ENCODE measurements around the gene UBE2L3. TPM values are rescaled to one million over a fixed set of nuclear protein-coding genes. Genes with fewer than 3 reads are reported as not detected.

UBE2L3 gene
- total and polyA plus RNA-seq, 3 experiments from 2014 or later: 74.3 to 109 (median 80.2) TPM

GRCh38 chr22:21661991-21662390 is 94.5 kb downstream of the UBE2L3 start:
- Histone ChIP-seq H3K27ac (ENCODE audit: low read depth, low read length) (no peak overlapping the region), H3K4me1 (ENCODE audit: insufficient read depth, low read length) (peaks cover 18% of the 10 kb centered on the region), H3K36me3 (ENCODE audit: insufficient read depth, low read length) (no peaks in the 10 kb centered on the region), H3K4me3 (ENCODE audit: low read length) (no peak overlapping the region), H3K27me3 (ENCODE audit: insufficient read depth, low read length, poor library complexity, severe bottlenecking) (no peaks in the 10 kb centered on the region), H3K9me3 (ENCODE audit: low read length) (no peaks in the 10 kb centered on the region)
- no peak for DNase-seq
- Mint-ChIP-seq H3K9me3 (no peaks in the 10 kb centered on the region), H3K27me3 (no peaks in the 10 kb centered on the region), H3K4me3 (peak overlapping the region in 3 of 7 donors; percentile 15 to 64 (median 28)), H3K27ac (peak overlapping the region in 1 of 8 donors; percentile 71), H3K36me3 (peaks cover 0 to 8% (median 0%) of the 10 kb centered on the region in 3 donors), H3K4me1 (peaks cover 12 to 27% (median 17%) of the 10 kb centered on the region in 3 donors)
- ChIA-PET CTCF (interaction anchor here (1.5 kb wide), 1 partner anchor 15 kb away, joined by 4 read pairs; no protein-coding TSS in a partner anchor), POLR2A (no interaction called here)

DNA sequence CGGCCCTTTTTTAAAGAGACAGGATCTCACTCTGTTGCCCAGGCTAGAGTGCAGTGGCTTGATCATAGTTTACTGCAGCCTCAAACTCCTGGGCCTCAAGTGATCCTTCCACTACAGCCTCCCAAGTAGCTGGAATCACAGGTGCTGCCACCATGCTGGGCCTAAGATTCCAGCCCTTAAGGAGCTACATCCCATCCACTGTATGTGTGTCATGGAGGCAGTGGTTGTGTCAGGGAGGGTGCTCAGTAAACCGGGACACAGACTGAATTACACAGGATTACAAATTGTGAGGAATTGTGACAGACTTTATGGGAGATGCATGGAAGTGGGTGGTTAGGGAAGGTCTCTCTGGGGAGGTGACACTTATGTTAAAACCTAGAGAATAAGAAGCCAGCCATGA is 96.2 kb downstream of the UBE2L3 start:
- Mint-ChIP-seq H3K9me3 (no peaks in the 10 kb centered on the region), H3K27me3 (no peaks in the 10 kb centered on the region), H3K4me3 (peak overlapping the region in 6 of 7 donors; percentile 15 to 88 (median 55)), H3K27ac (peak overlapping the region in 2 of 8 donors; percentile 8 to 51), H3K4me1 (peaks cover 21 to 32% (median 23%) of the 10 kb centered on the region in 3 donors), H3K36me3 (peaks cover 0 to 12% (median 0%) of the 10 kb centered on the region in 3 donors)
- no peaks in the 10 kb centered on the region for H3K9me3 ChIP-seq (ENCODE audit: low read length)
- POLR2A ChIA-PET: no interaction called here
- H3K4me3 ChIP-seq (ENCODE audit: low read length): no peak overlapping the region
- peaks cover 15% of the 10 kb centered on the region for H3K4me1 ChIP-seq (ENCODE audit: insufficient read depth, low read length)
- CTCF ChIA-PET: interaction anchor here (1.5 to 3.5 kb wide), 2 partner anchors 17 to 34 kb away, joined by 4 to 13 read pairs; partner anchors contain the start of gene YDJC
- no peak for DNase-seq
- no peaks in the 10 kb centered on the region for H3K27me3 ChIP-seq (ENCODE audit: insufficient read depth, low read length, poor library complexity, severe bottlenecking)
- H3K27ac ChIP-seq (ENCODE audit: low read depth, low read length): no peak overlapping the region
- H3K36me3 ChIP-seq (ENCODE audit: insufficient read depth, low read length): no peaks in the 10 kb centered on the region

DNA sequence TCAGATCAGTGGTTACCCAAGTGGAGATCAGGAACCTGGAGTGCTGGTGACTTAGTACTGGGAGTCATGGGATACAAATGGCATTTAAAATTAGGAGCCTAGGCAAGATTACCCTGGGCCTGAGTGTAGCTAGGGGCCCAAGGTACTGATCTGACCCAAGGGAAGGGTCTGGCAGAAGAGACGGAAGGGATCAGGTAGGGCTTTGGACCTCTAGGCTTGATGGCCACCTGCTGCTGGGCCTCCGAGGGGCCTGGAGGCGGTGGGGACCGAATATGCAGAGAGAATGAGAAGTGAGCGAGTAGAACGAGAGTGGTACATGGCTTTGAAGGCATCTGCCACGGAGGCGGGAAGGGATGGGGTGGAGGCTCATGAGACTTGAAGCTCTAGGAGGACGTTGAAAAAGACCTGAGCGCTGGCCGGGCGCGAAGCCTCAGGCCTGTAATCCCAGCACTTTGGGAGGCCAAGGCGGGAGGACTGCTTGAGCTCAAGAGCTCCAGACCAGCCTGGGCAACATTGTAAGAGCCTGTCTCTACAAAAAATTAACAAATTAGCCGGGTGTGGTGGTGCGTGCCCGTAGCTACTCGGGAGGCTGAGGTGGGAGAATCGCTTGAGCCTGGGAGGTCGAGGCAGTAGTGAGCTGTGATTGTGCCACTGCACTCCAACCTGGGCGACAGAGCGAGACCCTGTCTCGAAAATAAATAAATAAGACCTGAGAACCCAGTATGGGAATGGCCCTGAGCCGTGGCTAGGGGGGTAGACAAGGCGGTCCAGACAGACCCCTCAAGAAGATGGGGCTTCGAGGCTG is 97.7 kb downstream of the UBE2L3 start:
- Mint-ChIP-seq H3K4me1 (peaks cover 25 to 41% (median 32%) of the 10 kb centered on the region in 3 donors), H3K27ac (peak overlapping the region; percentile 96 to 99 (median 98)), H3K36me3 (peaks cover 0 to 23% (median 2%) of the 10 kb centered on the region in 3 donors), H3K4me3 (peak overlapping the region; percentile 98 to 100 (median 99)), H3K27me3 (no peaks in the 10 kb centered on the region), H3K9me3 (no peaks in the 10 kb centered on the region)
- Histone ChIP-seq H3K36me3 (ENCODE audit: insufficient read depth, low read length) (no peaks in the 10 kb centered on the region), H3K27ac (ENCODE audit: low read depth, low read length) (peak overlapping the region; percentile 92), H3K9me3 (ENCODE audit: low read length) (no peaks in the 10 kb centered on the region), H3K27me3 (ENCODE audit: insufficient read depth, low read length, poor library complexity, severe bottlenecking) (no peaks in the 10 kb centered on the region), H3K4me1 (ENCODE audit: insufficient read depth, low read length) (peaks cover 15% of the 10 kb centered on the region), H3K4me3 (ENCODE audit: low read length) (peak overlapping the region; percentile 94)
- ChIA-PET POLR2A (interaction anchor here (0.6 kb wide), 2 partner anchors 19 to 1679 kb away, joined by 3 read pairs; no protein-coding TSS in a partner anchor), CTCF (interaction anchor here (1.0 to 3.5 kb wide), 6 partner anchors 9 to 35 kb away, joined by 3 to 13 read pairs (median 4); partner anchors contain the start of gene YDJC)
- DNase-seq: no peak

GRCh38 chr22:21666786-21667185 is 99.3 kb downstream of the UBE2L3 start:
- ChIA-PET POLR2A (interaction anchor here (0.5 to 1.5 kb wide), 3 partner anchors 14 to 94 kb away, joined by 3 to 4 read pairs (median 3); no protein-coding TSS in a partner anchor), CTCF (interaction anchor here (1.1 to 3.5 kb wide), 2 partner anchors 8 to 37 kb away, joined by 3 to 13 read pairs; partner anchors contain the start of gene YDJC)
- no peak for DNase-seq
- H3K4me3 ChIP-seq (ENCODE audit: low read length): peak overlapping the region; percentile 94
- H3K27ac ChIP-seq (ENCODE audit: low read depth, low read length): peak overlapping the region; percentile 92
- Mint-ChIP-seq H3K4me1 (peaks cover 27 to 49% (median 37%) of the 10 kb centered on the region in 3 donors), H3K4me3 (peak overlapping the region; percentile 98 to 100 (median 99)), H3K27ac (peak overlapping the region in 6 of 8 donors; percentile 79 to 99 (median 92)), H3K27me3 (no peaks in the 10 kb centered on the region), H3K36me3 (peaks cover 0 to 38% (median 2%) of the 10 kb centered on the region in 3 donors), H3K9me3 (no peaks in the 10 kb centered on the region)
- no peaks in the 10 kb centered on the region for H3K9me3 ChIP-seq (ENCODE audit: low read length)
- peaks cover 14% of the 10 kb centered on the region for H3K36me3 ChIP-seq (ENCODE audit: insufficient read depth, low read length)
- H3K4me1 ChIP-seq (ENCODE audit: insufficient read depth, low read length): peaks cover 15% of the 10 kb centered on the region
- no peaks in the 10 kb centered on the region for H3K27me3 ChIP-seq (ENCODE audit: insufficient read depth, low read length, poor library complexity, severe bottlenecking)

- Mint-ChIP-seq H3K27me3 (no peaks in the 10 kb centered on the region), H3K9me3 (no peaks in the 10 kb centered on the region), H3K4me3 (peak overlapping the region in 5 of 7 donors; percentile 29 to 74 (median 44)), H3K27ac (peak overlapping the region in 1 of 8 donors; percentile 38), H3K4me1 (peaks cover 29 to 49% (median 37%) of the 10 kb centered on the region in 3 donors), H3K36me3 (peaks cover 3 to 61% (median 5%) of the 10 kb centered on the region in 3 donors)
- ChIA-PET POLR2A (interaction anchor here (0.5 kb wide), 1 partner anchor 61 kb away, joined by 6 read pairs; no protein-coding TSS in a partner anchor), CTCF (no interaction called here)
- no peak overlapping the region for H3K4me3 ChIP-seq (ENCODE audit: low read length)
- H3K27ac ChIP-seq (ENCODE audit: low read depth, low read length): no peak overlapping the region
- peaks cover 15% of the 10 kb centered on the region for H3K4me1 ChIP-seq (ENCODE audit: insufficient read depth, low read length)
- peaks cover 33% of the 10 kb centered on the region for H3K36me3 ChIP-seq (ENCODE audit: insufficient read depth, low read length)
- no peaks in the 10 kb centered on the region for H3K9me3 ChIP-seq (ENCODE audit: low read length)
- no peak for DNase-seq
- H3K27me3 ChIP-seq (ENCODE audit: insufficient read depth, low read length, poor library complexity, severe bottlenecking): no peaks in the 10 kb centered on the region
These were observed 101.5 kb downstream of the UBE2L3 start for GRCh38 chr22:21669026-21669425.

DNA sequence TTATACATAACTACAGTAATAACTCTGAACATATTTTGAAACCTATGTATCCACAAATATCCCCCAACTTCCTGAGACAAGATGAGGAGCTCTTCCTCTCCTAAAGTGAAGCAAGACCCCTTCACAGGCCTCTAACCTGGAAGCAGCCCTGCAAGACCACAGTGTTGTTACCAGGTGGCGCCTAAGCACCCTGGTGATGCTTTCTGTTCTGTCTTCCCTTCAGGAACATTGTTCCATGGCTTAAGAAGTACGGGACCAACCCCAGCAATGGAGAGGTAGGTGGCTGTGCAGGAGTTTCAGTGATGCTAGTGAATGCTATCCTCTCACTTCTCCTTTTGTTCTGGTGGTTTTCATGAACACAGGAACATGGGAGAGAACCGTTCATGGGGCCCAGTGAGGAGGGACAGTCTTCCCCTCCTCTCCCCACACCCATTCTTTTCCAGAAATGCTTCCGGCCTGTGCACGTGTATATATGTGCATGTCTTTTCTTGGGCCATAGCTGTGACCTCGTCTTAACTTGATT is 104.7 kb downstream of the UBE2L3 start:
- Mint-ChIP-seq H3K4me3 (no peak overlapping the region), H3K27ac (peak overlapping the region in 1 of 8 donors; percentile 60), H3K9me3 (no peaks in the 10 kb centered on the region), H3K27me3 (no peaks in the 10 kb centered on the region), H3K4me1 (peaks cover 16 to 28% (median 25%) of the 10 kb centered on the region in 3 donors), H3K36me3 (peaks cover 3 to 78% (median 11%) of the 10 kb centered on the region in 3 donors)
- Histone ChIP-seq H3K36me3 (ENCODE audit: insufficient read depth, low read length) (peaks cover 49% of the 10 kb centered on the region), H3K27me3 (ENCODE audit: insufficient read depth, low read length, poor library complexity, severe bottlenecking) (no peaks in the 10 kb centered on the region), H3K9me3 (ENCODE audit: low read length) (no peaks in the 10 kb centered on the region), H3K27ac (ENCODE audit: low read depth, low read length) (no peak overlapping the region), H3K4me3 (ENCODE audit: low read length) (no peak overlapping the region), H3K4me1 (ENCODE audit: insufficient read depth, low read length) (peaks cover 4% of the 10 kb centered on the region)
- no peak for DNase-seq
- ChIA-PET POLR2A (no interaction called here), CTCF (no interaction called here)

All from CD8-positive, alpha-beta memory T cell (primary cell).